H1 (cell line): ENCODE measurements around the gene ABI2. TPM values are rescaled to one million over a fixed set of nuclear protein-coding genes. Genes with fewer than 3 reads are reported as not detected.

Experiments
- CTCF ChIA-PET: fragments of 300-600 bp; sonication (Branson Sonifier 250); formaldehyde crosslinking; loops from one replicate; lab custom pipeline; 2021; ENCODE audit not compliant: partially characterized antibody; lab: Charles Lee
- POLR2A ChIA-PET: fragments of 300-600 bp; sonication (Branson Sonifier 250); formaldehyde crosslinking; loops from one replicate; lab custom pipeline; 2021; ENCODE audit warnings: inconsistent platforms; ENCODE audit not compliant: partially characterized antibody; lab: Charles Lee
- DNase-seq, 2 experiments: peaks; one replicate each; pipeline versions ENCODE4 v3.0.0 to v3.0.0-alpha.2; 2010 to 2022; ENCODE audit warnings: low spot score in 2 of 2, low read depth in 1 of 2, mixed read lengths in 1 of 2
- FAIRE-seq: peaks from 2 replicates; lab custom pipeline; 2011; peaks lifted over from hg19 to GRCh38; lab: Jason Lieb, UNC
- H2AFZ ChIP-seq: 2 replicates; pipeline ENCODE4 v1.8.1; 2012; ENCODE audit warnings: low read length, inconsistent platforms
- H2AK5ac ChIP-seq: 2 replicates; pipeline ENCODE4 v1.6.1; 2013; ENCODE audit warnings: low read depth, low read length
- H2BK120ac ChIP-seq: replicated peaks from 2 replicates; pipeline ENCODE3; 2013; ENCODE audit warnings: low read depth, low read length, inconsistent platforms
- H2BK12ac ChIP-seq: 2 replicates; pipeline ENCODE4 v1.6.1; 2013; ENCODE audit warnings: low read depth, low read length
- H2BK15ac ChIP-seq: 2 replicates; pipeline ENCODE4 v1.6.1; 2013; ENCODE audit warnings: low read length
- H2BK20ac ChIP-seq: 2 replicates; pipeline ENCODE4 v1.6.1; 2013; ENCODE audit warnings: low read length
- H2BK5ac ChIP-seq: 2 replicates; pipeline ENCODE4 v1.6.1; 2013; ENCODE audit warnings: low read depth, low read length
- H3K14ac ChIP-seq: 2 replicates; pipeline ENCODE4 v1.6.1; 2013; ENCODE audit warnings: inconsistent platforms; ENCODE audit not compliant: insufficient read length
- H3K18ac ChIP-seq: 2 replicates; pipeline ENCODE4 v1.6.1; 2013; ENCODE audit warnings: low read length; ENCODE audit errors: extremely low read depth
- H3K23ac ChIP-seq: 2 replicates; pipeline ENCODE4 v1.6.1; 2013; ENCODE audit warnings: inconsistent platforms; ENCODE audit not compliant: insufficient read length
- H3K23me2 ChIP-seq: 2 replicates; pipeline ENCODE4 v1.6.1; 2013; ENCODE audit warnings: low read depth, low read length
- H3K27ac ChIP-seq: 2 replicates; pipeline ENCODE4 v1.6.1; 2011; ENCODE audit warnings: low read depth, low read length, inconsistent platforms
- H3K27me3 ChIP-seq, 4 experiments: replicated peaks in 1 of 4; 1 replicate in 1 of 4; 2 replicates in 3 of 4; pipeline versions ENCODE4 v1.6.1 to v1.8.1; 2011 to 2013; ENCODE audit warnings: low read length in 3 of 4, mild to moderate bottlenecking in 3 of 4, inconsistent platforms in 2 of 4, mixed read lengths in 2 of 4, moderate library complexity in 1 of 4; ENCODE audit not compliant: control insufficient read depth in 3 of 4, insufficient read depth in 3 of 4; ENCODE audit errors: extremely low read depth in 1 of 4
- H3K36me3 ChIP-seq, 4 experiments: 2 replicates each; pipeline versions ENCODE4 v1.6.1 to v1.8.1; 2011 to 2013; ENCODE audit warnings: mild to moderate bottlenecking in 4 of 4, low read length in 3 of 4, moderate library complexity in 2 of 4, control low read depth in 1 of 4, inconsistent platforms in 1 of 4; ENCODE audit not compliant: insufficient read depth in 4 of 4, control insufficient read depth in 2 of 4
- H3K4ac ChIP-seq: replicated peaks from 2 replicates; pipeline ENCODE3; 2013; ENCODE audit warnings: low read length, low read depth, mixed read lengths, inconsistent platforms; ENCODE audit not compliant: insufficient read length
- H3K4me1 ChIP-seq, 4 experiments: replicated peaks in 1 of 4; 1 replicate in 1 of 4; 2 replicates in 3 of 4; pipeline versions ENCODE4 v1.6.1 to v1.8.1; 2011 to 2013; ENCODE audit warnings: low read length in 3 of 4, inconsistent platforms in 2 of 4, mixed read lengths in 1 of 4; ENCODE audit not compliant: insufficient read depth in 4 of 4, control insufficient read depth in 3 of 4
- H3K4me2 ChIP-seq, 2 experiments: 2 replicates each; pipeline versions ENCODE4 v1.6.1 to v1.8.1; 2011 to 2013; ENCODE audit warnings: low read depth in 2 of 2, low read length in 2 of 2, control low read depth in 1 of 2, inconsistent platforms in 1 of 2, mild to moderate bottlenecking in 1 of 2; ENCODE audit not compliant: insufficient read depth in 1 of 2
- H3K4me3 ChIP-seq, 4 experiments: fragments of 200-600, 300-600 bp in 1 of 4; sonication (generic), shearing (Covaris generic), sonication (Bioruptor Twin) in 1 of 4; 2 replicates each; pipeline versions ENCODE4 v1.5.1 to v1.8.1; 2011 to 2016; ENCODE audit warnings: low read length in 4 of 4, low read depth in 3 of 4, control low read depth in 2 of 4, inconsistent platforms in 2 of 4, mild to moderate bottlenecking in 2 of 4, mixed read lengths in 1 of 4, moderate library complexity in 1 of 4; ENCODE audit not compliant: insufficient read depth in 2 of 4; ENCODE audit errors: extremely low read depth in 1 of 4
- H3K56ac ChIP-seq: replicated peaks from 2 replicates; pipeline ENCODE3; 2013; ENCODE audit warnings: low read depth, mild to moderate bottlenecking, mixed read lengths, low read length, inconsistent platforms; ENCODE audit not compliant: insufficient read length
- H3K79me1 ChIP-seq: 2 replicates; pipeline ENCODE4 v1.6.1; 2013; ENCODE audit warnings: low read depth, low read length, control low read depth
- H3K79me2 ChIP-seq, 2 experiments: 2 replicates each; pipeline versions ENCODE4 v1.6.1 to v1.8.1; 2012 to 2013; ENCODE audit warnings: low read length in 2 of 2, mild to moderate bottlenecking in 2 of 2, inconsistent platforms in 1 of 2; ENCODE audit not compliant: insufficient read depth in 2 of 2, control insufficient read depth in 1 of 2
- H3K9ac ChIP-seq, 4 experiments: replicated peaks in 1 of 4; 1 replicate in 1 of 4; 2 replicates in 3 of 4; pipeline versions ENCODE4 v1.6.1 to v1.8.1; 2011 to 2013; ENCODE audit warnings: low read depth in 3 of 4, low read length in 3 of 4, control low read depth in 2 of 4, mild to moderate bottlenecking in 2 of 4, moderate library complexity in 2 of 4, inconsistent platforms in 1 of 4; ENCODE audit errors: extremely low read depth in 1 of 4
- H3K9me3 ChIP-seq, 2 experiments: 2 replicates each; pipeline versions ENCODE4 v1.6.1 to v1.8.1; 2012 to 2013; ENCODE audit warnings: mild to moderate bottlenecking in 2 of 2, moderate library complexity in 2 of 2, control low read depth in 1 of 2, inconsistent platforms in 1 of 2, low read depth in 1 of 2, low read length in 1 of 2, mixed read lengths in 1 of 2; ENCODE audit not compliant: insufficient read depth in 2 of 2
- H4K20me1 ChIP-seq, 2 experiments: replicated peaks in 1 of 2; 2 replicates each; pipeline versions ENCODE3 to v1.8.1; 2011 to 2013; ENCODE audit warnings: inconsistent platforms in 2 of 2, low read length in 2 of 2, mild to moderate bottlenecking in 1 of 2; ENCODE audit not compliant: insufficient read depth in 2 of 2, control insufficient read depth in 1 of 2
- H4K5ac ChIP-seq: 2 replicates; pipeline ENCODE4 v1.6.1; 2013; ENCODE audit warnings: low read length, low read depth, mixed read lengths, inconsistent platforms; ENCODE audit not compliant: insufficient read length
- H4K8ac ChIP-seq: 2 replicates; pipeline ENCODE4 v1.8.0; 2013; ENCODE audit warnings: mild to moderate bottlenecking, moderate library complexity, low read length, inconsistent platforms; ENCODE audit not compliant: insufficient read depth; ENCODE audit errors: extremely low read depth
- H4K91ac ChIP-seq: replicated peaks from 2 replicates; pipeline ENCODE3; 2013; ENCODE audit warnings: low read length, mixed read lengths, inconsistent platforms; ENCODE audit not compliant: insufficient read length
- ASH2L ChIP-seq: fragments of 200-600, 300-600 bp; sonication (generic); IDR thresholded peaks from one replicate; pipeline ENCODE4 v1.7.1; 2017; ENCODE audit warnings: low read length
- ATF2 ChIP-seq: IDR thresholded peaks from 2 replicates; pipeline ENCODE4 v1.6.1; 2012; ENCODE audit warnings: low read length, inconsistent platforms
- CTBP2 ChIP-seq: IDR thresholded peaks from 2 replicates; pipeline ENCODE4 v1.7.0; 2011; ENCODE audit warnings: borderline replicate concordance, mild to moderate bottlenecking, moderate library complexity, mixed read lengths, low read length; ENCODE audit not compliant: insufficient read depth, insufficient read length
- GTF2F1 ChIP-seq: IDR thresholded peaks from 2 replicates; pipeline ENCODE4 v1.6.1; 2012; ENCODE audit warnings: low read depth, low read length, improper control_type of control experiment, borderline replicate concordance
- JUND ChIP-seq: IDR thresholded peaks from 2 replicates; pipeline ENCODE4 v1.6.1; 2011; ENCODE audit warnings: mild to moderate bottlenecking, improper control_type of control experiment, low read length
- NANOG ChIP-seq: IDR thresholded peaks from 2 replicates; pipeline ENCODE4 v1.6.1; 2011; ENCODE audit warnings: low read length, low read depth, mild to moderate bottlenecking, inconsistent platforms; ENCODE audit not compliant: insufficient read depth, poor library complexity, severe bottlenecking
- POLR2A ChIP-seq, 2 experiments: IDR thresholded peaks; 1 replicate in 1 of 2; 2 replicates in 1 of 2; pipeline ENCODE4 v1.6.1; 2011; ENCODE audit warnings: low read depth in 2 of 2, low read length in 2 of 2, mild to moderate bottlenecking in 2 of 2; ENCODE audit errors: control extremely low read depth in 1 of 2
- SAP30 ChIP-seq: fragments of 300-600 bp; sonication (generic); IDR thresholded peaks from 2 replicates; pipeline ENCODE4 v1.7.1; 2012; ENCODE audit warnings: low read length, moderate library complexity, mild to moderate bottlenecking, inconsistent platforms; ENCODE audit not compliant: insufficient read depth, insufficient replicate concordance
- WGBS, 2 experiments: shearing (Covaris generic) in 1 of 2; methylation state at CpG; one replicate each; pipeline versions ENCODE4 v1.1.6 to v1.1.7; 2013 to 2015; ENCODE audit warnings: low lambda C conversion rate in 2 of 2, mixed read lengths in 2 of 2, inconsistent platforms in 1 of 2, low coverage in 1 of 2, missing lambda C conversion rate in 1 of 2; ENCODE audit not compliant: insufficient replicate concordance in 2 of 2, insufficient coverage in 1 of 2, insufficient read length in 1 of 2; ENCODE audit errors: extremely low coverage in 1 of 2, missing lambda C conversion rate in 1 of 2; 5-methylcytosine and 5-hydroxymethylcytosine counted together
- polyA plus RNA-seq, 7 experiments: library from polyadenylated mRNA; depleted of rRNA in 3 of 7; stranded (reverse) in 5 of 7; unstranded in 2 of 7; fragments of >200 nt in 5 of 7; fragments of 200-250 nt in 2 of 7; gene quantifications; 1 replicate in 5 of 7; 2 replicates in 1 of 7; 4 replicates in 1 of 7; pipeline versions ENCODE4 v1.2.1 to v1.2.3, GENCODE V29; 2011 to 2013; ENCODE audit warnings: missing spikeins in 2 of 7, mixed read lengths in 2 of 7
- total RNA-seq: library from RNA; stranded (reverse); fragmentation: NEBNext Ultra II Directional; extraction: Animal tissue kit (Norgen Biotek cat#: 25700); gene quantifications from 2 replicates; pipeline ENCODE4 v1.2.1, GENCODE V29; 2021
- TF ChIP-seq, protein P1 (sequence below), 3 experiments: IDR thresholded peaks; 1 replicate in 2 of 3; 2 replicates in 1 of 3; pipeline versions ENCODE4 v1.5.1 to v1.6.1; 2011; ENCODE audit warnings: low read length in 3 of 3, mild to moderate bottlenecking in 3 of 3, inconsistent platforms in 2 of 3, low read depth in 1 of 3, moderate library complexity in 1 of 3; ENCODE audit not compliant: insufficient read depth in 1 of 3; ENCODE audit errors: control extremely low read depth in 1 of 3

Gene ABI2
- total and polyA plus RNA-seq, 2 of the 8 experiments (the other 6 are each of a cell fraction or from before 2014, with no cell fraction given): 62.3 to 118 TPM

GRCh38 chr2:203480623-203481022 is 152.4 kb downstream of the ABI2 start:
- Histone ChIP-seq H2BK5ac (no peak overlapping the region), H3K23ac (no peak overlapping the region), H3K27me3 (no peaks in the 10 kb centered on the region), H4K8ac (no peak overlapping the region), H4K20me1 (no peaks in the 10 kb centered on the region), H3K79me1 (no peaks in the 10 kb centered on the region; the same call in 1 of the 2 replicates), H4K91ac (no peak overlapping the region), H3K56ac (no peak overlapping the region), H3K14ac (no peak overlapping the region), H3K27ac (no peak overlapping the region), H2BK15ac (no peak overlapping the region), H2BK20ac (no peak overlapping the region), H3K36me3 (peaks cover 0 to 2% (median 0%) of the 10 kb centered on the region in 4 experiments; a peak in 1 of 8 replicates), H3K4me1 (peaks cover 0 to 8% (median 4%) of the 10 kb centered on the region in 4 experiments; a peak in 3 of 7 replicates), H3K9ac (no peak overlapping the region), H2AK5ac (no peak overlapping the region), H3K23me2 (no peaks in the 10 kb centered on the region), H3K4me2 (no peak overlapping the region), H4K5ac (no peak overlapping the region), H2BK12ac (no peak overlapping the region), H3K18ac (no peak overlapping the region), H3K4ac (no peak overlapping the region), H2AFZ (no peak overlapping the region), H3K9me3 (no peaks in the 10 kb centered on the region), H3K4me3 (no peak overlapping the region), H3K79me2 (no peaks in the 10 kb centered on the region), H2BK120ac (no peak overlapping the region)
- 87% methylated on average over 5 of the region's 5 CpGs; no CpG with 5 or more reads in 1 of the 2 experiments for WGBS, 2 experiments
- DNase-seq (no peak), FAIRE-seq (no peak)
- POLR2A ChIA-PET: no interaction called here
- CTCF ChIA-PET: interaction anchor here (0.8 to 1.6 kb wide), 5 partner anchors 8 to 343 kb away, joined by 3 to 4 read pairs (median 4); no protein-coding TSS in a partner anchor
- TF ChIP-seq POLR2A (IDR thresholded peaks at IDR 0.05; ENCODE audit: control extremely low read depth in 1 of 2, low read depth in 2 of 2, low read length in 2 of 2): no peak
- no peak for TF ChIP-seq ATF2
- TF ChIP-seq, protein P1, sequence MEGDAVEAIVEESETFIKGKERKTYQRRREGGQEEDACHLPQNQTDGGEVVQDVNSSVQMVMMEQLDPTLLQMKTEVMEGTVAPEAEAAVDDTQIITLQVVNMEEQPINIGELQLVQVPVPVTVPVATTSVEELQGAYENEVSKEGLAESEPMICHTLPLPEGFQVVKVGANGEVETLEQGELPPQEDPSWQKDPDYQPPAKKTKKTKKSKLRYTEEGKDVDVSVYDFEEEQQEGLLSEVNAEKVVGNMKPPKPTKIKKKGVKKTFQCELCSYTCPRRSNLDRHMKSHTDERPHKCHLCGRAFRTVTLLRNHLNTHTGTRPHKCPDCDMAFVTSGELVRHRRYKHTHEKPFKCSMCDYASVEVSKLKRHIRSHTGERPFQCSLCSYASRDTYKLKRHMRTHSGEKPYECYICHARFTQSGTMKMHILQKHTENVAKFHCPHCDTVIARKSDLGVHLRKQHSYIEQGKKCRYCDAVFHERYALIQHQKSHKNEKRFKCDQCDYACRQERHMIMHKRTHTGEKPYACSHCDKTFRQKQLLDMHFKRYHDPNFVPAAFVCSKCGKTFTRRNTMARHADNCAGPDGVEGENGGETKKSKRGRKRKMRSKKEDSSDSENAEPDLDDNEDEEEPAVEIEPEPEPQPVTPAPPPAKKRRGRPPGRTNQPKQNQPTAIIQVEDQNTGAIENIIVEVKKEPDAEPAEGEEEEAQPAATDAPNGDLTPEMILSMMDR (IDR thresholded peaks at IDR 0.05; ENCODE audit: control extremely low read depth in 1 of 3, insufficient read depth in 1 of 3, low read depth in 1 of 3, low read length in 3 of 3): no peak
- TF ChIP-seq CTBP2: no peak
- TF ChIP-seq ASH2L: no peak
- TF ChIP-seq GTF2F1: no peak
- no peak for TF ChIP-seq SAP30
- no peak for TF ChIP-seq NANOG
- TF ChIP-seq JUND: no peak
